ENCODE data around the gene ENTR1.

The ENTR1 gene

DNA sequence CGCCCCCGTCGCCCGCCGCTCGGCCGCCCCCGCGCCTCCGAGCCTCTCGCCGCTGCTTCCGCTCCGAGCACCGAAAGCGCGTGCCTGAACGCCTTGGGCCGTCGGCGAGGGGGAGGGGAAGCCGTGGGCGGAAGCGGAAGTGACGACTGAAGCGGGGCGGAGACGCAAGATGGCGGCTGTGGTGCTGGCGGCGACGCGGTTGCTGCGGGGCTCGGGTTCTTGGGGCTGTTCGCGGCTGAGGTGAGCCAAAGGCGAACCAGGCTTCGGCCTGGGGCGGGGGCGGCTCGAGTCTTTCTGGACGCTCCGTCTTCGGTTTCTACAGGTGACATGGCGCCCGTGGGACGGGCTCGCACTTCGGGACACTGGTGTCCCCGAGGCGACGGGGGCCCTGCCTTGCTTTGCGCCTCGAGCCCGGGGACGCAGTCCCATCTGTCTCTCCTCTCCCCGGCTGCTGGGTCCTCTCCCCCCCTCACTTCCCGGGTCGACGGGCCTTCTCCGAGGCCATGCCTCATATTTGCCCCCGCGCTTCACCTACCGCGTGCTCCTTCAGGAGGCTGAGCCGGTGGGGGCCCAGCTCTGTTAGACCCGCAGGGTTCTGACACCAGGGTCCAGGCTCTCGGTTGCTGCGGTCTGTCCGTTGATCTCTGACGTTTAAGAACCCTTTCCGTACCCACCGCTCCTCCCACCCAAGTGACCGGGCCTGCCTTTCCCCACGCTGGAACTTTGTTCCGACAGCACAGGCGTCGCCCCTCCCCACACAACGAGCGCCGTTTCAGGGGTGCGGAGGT, at the start of gene ENTR1, which contains the start of gene PMPCA:
Gene ENTR1, minus strand, starts transcription at position 115 of the 788 bp plus-strand sequence. CDS start 217 bp downstream, outside the sequence.
Gene PMPCA, plus strand, starts transcription at position 159 of the 788 bp plus-strand sequence. Its CDS starts 11 bp downstream, at position 170.
- peak; percentile 94 for DNase-seq (ENCODE audit: low read depth in 1 of 2, low spot score in 1 of 2)

- no peak for DNase-seq (ENCODE audit: low read depth in 1 of 2, low spot score in 1 of 2)
Observed at GRCh38 chr9:136459425-136459824, 49.0 kb upstream of the ENTR1 start.

DNA sequence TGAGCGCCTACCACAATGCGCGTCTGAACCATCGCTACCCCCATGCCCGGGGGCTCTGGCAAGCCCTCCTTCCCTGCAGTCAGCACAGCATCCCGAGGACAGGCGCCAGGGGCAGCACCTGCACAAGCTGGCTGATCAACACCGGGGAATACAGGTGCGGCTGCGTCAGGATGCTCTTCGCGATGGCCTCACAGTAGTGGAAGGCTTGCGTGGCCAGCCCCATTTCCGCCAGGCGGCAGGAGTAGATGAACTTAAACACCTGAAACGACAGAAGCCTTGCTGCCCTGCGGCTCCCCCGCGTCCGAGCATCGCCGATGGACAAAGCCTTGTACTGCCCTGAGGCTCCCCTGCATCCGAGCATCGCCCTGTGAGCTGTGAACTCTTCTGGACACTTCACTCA, 46.9 kb upstream of the ENTR1 start:
- no peak for DNase-seq (ENCODE audit: low read depth in 1 of 2, low spot score in 1 of 2)

DNA sequence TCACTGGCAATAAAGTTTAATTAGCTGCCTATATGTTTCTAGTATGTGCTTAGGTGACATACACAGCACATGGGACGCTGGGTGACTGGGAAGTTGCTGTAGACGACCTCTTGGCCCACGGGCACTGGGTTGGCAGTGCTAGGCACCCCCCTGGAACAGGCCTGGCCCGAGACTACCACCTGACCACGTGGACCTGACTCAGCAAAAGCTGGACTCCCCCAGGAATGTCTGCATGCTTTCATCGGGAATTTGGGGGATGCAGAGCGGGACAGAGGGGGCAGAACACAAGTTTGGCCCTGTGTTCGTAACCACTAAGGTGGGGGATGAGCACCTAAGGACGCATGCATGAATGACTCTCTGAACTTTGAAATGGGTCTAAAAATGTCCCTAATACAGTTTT, 45.8 kb upstream of the ENTR1 start:
- DNase-seq (ENCODE audit: low read depth in 1 of 2, low spot score in 1 of 2), result no peak

GRCh38 chr9:136455043-136456002, 44.9 kb upstream of the ENTR1 start:
- DNase-seq (ENCODE audit: low read depth in 1 of 2, low spot score in 1 of 2), result no peak

DNA sequence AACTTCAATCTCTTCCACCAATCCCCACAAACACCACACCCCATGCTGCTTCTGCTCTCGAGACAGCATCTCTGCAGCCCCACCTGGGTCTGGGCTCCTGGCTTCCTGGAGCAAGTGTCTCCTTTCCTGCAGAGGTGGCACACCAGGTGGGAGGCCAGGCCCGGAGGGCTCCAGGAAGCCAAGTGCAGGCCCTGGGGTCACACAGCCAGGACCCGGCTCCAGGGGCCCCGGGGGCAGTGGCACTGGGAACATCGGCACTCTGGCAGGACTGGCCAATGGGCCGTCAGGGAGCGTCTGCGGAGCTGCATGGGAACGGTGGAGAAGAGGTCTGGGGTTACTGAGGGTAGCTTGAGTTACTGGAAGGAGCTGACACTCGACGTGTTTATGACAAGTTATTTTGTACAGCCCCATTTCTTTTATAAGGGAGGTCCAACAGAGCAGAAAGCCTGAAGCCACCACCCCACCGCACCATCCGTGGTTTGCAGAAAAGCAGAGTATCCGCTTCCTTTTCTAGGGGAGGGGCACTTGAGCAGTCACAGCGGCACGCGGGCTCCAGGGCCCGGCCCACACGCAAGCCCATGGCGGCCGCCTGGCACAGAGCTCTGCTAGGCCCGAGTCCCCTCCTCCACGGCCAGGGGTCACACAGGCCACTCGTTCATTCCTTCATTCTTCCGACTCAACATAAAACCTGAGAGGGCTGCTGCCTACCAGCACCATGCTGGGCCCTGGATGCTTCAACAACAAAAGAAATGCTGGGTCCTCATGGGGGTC, 43.8 kb upstream of the ENTR1 start:
- DNase-seq (ENCODE audit: low read depth in 1 of 2, low spot score in 1 of 2), result no peak

DNA sequence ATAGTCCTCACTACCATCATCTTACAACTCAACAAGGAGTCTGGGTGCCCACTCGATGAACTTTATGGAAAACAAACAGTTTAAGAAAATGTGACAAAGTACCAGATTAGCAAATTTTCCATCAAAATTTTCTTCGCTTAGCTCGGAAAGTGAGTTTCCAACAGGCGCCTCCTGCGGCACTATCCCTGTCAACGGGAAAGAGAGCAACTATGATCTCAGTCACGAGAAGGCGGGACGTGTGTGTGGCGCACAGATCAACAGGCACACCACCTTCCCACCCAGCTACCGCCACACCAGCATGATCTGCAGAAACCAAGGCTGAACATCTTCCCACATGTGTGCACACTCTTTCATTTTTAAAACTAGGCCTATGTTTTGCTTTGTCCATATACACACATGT, 42.9 kb upstream of the ENTR1 start:
- no peak for DNase-seq (ENCODE audit: low read depth in 1 of 2, low spot score in 1 of 2)

GRCh38 chr9:136451221-136451877, 40.9 kb upstream of the ENTR1 start:
- no peak for DNase-seq (ENCODE audit: low read depth in 1 of 2, low spot score in 1 of 2)

DNA sequence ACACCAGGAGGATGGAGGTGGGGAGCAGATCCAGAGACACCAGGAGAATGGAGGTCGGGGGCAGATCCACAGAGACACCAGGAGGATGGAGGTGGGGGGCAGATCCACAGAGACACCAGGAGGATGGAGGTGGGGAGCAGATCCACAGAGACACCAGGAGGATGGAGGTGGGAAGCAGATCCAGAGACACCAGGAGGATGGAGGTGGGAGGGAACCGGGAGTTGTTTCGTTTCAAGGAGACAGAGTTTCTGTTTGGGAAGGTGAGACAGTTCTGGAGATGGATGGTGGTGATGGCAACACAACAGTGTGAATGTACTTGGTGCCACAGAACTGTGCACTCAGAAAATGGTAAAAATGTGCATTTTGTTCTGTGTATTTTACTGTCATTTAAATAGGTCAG, 38.2 kb upstream of the ENTR1 start:
- no peak for DNase-seq (ENCODE audit: low read depth in 1 of 2, low spot score in 1 of 2)

- DNase-seq (ENCODE audit: low read depth in 1 of 2, low spot score in 1 of 2), result no peak
Observed at GRCh38 chr9:136447173-136447778, 36.9 kb upstream of the ENTR1 start.

GRCh38 chr9:136445799-136446198, 35.4 kb upstream of the ENTR1 start:
- no peak for DNase-seq (ENCODE audit: low read depth in 1 of 2, low spot score in 1 of 2)

DNA sequence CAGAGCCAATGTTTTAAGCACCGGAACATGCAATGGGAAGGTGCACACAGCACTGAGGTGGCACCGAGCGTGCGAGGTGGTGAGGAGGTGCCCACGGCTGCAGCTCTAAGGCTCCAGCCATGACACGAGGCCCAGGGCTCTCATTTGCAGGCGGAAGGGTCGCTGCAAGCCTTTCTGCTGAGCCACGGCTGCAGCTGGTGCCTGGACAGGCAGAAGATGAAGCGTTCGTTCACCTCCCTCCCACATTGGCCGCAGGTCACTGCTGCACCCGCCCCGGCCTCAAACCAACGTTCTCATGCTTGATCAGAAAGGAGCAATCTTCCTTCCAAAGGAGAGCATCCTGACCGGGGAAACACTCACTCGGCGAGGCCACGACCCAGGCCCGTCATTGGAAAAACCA, 33.7 kb upstream of the ENTR1 start:
- DNase-seq (ENCODE audit: low read depth in 1 of 2, low spot score in 1 of 2), result no peak

DNA sequence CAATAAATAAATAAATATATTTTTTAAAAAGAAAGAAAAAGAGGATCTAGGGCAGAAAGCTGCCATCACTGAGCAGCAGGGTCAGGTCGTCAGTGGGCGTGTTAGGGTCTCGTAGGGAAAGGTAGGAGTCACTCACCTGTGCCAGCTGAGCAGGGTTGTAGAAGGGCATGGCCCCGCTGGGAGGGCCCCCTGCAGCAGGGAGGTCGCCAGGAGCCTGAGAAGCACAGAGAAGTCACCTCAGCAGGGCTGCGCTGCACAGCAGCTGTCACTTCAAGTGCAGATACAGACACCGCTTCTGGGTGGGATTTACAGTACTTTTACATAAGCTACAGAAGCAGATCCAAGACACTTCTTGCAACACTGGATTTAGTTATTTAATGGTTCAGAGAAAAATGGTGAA, 33.3 kb upstream of the ENTR1 start:
- DNase-seq (ENCODE audit: low read depth in 1 of 2, low spot score in 1 of 2), result no peak

- no peak for DNase-seq (ENCODE audit: low read depth in 1 of 2, low spot score in 1 of 2)
Observed at GRCh38 chr9:136443087-136443486, 32.7 kb upstream of the ENTR1 start.

GRCh38 chr9:136442265-136442664, 31.9 kb upstream of the ENTR1 start:
- DNase-seq (ENCODE audit: low read depth in 1 of 2, low spot score in 1 of 2), result no peak

DNA sequence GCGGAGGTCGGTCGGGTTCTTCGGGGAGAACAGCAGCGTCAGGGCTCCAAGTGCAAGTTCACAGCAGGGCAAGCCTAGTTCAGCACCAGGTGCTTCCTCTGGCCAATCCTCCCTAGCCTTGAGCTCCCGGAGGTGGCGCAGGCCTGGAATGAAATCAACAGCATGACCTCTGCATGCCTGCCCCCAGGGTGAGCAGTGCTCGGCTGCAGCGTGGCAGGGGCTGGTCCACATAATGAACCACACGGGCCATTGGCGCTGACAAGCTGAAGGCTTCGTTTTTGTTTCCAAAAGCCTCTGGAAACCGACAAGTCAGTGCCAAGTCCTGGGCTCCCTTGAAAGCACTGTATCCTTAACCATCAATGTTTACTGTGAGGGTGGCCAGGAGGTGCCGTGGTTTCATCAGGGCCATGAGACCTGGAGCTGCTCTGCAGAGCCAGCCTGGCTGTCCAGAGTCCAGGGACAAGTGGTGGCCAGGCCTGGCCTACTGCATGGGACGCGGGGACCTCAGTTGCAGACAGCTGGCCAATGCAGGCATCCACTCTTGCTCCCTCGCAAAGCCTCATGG, 31.3 kb upstream of the ENTR1 start:
- DNase-seq (ENCODE audit: low read depth in 1 of 2, low spot score in 1 of 2), result no peak

DNA sequence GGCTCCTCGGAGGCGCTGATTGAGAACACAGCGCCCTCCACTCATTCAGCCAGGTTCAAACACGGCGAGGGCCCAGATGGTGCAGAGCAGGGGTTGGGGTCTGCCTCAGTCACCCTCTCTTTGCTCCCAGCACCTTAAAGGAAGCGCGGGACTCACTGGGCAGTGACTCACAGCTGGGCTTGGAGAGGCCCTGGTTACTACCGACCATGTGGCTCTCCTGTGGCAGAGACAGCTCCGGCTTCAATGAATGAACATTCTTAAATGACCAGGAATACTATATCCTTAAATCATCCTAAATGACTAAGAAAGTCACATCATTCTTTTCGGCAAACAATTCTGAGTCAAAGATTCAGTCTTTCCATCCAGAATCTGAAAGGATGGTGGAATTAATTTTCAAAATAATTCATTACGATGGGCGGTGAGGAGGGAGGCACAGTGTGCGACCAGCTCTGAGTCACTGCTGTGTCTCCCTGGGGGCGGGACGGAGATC, 30.8 kb upstream of the ENTR1 start:
- no peak for DNase-seq (ENCODE audit: low read depth in 1 of 2, low spot score in 1 of 2)

GRCh38 chr9:136439481-136440408, 29.3 kb upstream of the ENTR1 start, which contains the start of gene INPP5E:
Gene INPP5E, minus strand, starts transcription at chr9:136439845. Its CDS starts 426 bp downstream, at chr9:136439419.
- DNase-seq (ENCODE audit: low read depth in 1 of 2, low spot score in 1 of 2), result peak; percentile 77 to 79
